ENCODE data around the gene PDS5A.

PDS5A gene

DNA sequence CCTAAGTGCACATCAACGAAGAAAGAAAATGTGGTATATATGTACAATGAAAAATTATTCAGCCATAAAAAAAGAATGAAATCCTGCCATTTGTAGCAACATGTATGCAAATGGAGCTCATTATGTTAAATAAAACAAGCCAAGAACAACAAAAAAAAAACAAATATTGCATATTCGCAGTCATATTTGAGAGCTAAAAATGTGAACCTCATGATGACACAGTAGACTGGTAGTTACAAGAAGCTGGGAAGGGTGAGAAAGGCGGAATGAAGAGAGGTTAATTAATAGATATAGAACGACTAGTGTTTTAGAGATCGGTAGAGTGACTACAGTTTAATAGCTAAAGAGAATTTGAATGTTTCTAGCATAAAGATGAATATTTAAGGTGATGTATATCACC is 89.2 kb downstream of the PDS5A start:
- TF ChIP-seq SIN3A (IDR thresholded peaks at IDR 0.05; ENCODE audit: borderline replicate concordance, insufficient read depth, low read length), result no peak
- no peak for TF ChIP-seq FOXP2 (optimal IDR thresholded peaks at IDR 0.05; ENCODE audit: borderline replicate concordance, extremely low read depth, extremely low read length, insufficient read depth)
- TF ChIP-seq, protein P1, sequence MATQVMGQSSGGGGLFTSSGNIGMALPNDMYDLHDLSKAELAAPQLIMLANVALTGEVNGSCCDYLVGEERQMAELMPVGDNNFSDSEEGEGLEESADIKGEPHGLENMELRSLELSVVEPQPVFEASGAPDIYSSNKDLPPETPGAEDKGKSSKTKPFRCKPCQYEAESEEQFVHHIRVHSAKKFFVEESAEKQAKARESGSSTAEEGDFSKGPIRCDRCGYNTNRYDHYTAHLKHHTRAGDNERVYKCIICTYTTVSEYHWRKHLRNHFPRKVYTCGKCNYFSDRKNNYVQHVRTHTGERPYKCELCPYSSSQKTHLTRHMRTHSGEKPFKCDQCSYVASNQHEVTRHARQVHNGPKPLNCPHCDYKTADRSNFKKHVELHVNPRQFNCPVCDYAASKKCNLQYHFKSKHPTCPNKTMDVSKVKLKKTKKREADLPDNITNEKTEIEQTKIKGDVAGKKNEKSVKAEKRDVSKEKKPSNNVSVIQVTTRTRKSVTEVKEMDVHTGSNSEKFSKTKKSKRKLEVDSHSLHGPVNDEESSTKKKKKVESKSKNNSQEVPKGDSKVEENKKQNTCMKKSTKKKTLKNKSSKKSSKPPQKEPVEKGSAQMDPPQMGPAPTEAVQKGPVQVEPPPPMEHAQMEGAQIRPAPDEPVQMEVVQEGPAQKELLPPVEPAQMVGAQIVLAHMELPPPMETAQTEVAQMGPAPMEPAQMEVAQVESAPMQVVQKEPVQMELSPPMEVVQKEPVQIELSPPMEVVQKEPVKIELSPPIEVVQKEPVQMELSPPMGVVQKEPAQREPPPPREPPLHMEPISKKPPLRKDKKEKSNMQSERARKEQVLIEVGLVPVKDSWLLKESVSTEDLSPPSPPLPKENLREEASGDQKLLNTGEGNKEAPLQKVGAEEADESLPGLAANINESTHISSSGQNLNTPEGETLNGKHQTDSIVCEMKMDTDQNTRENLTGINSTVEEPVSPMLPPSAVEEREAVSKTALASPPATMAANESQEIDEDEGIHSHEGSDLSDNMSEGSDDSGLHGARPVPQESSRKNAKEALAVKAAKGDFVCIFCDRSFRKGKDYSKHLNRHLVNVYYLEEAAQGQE (IDR thresholded peaks at IDR 0.05; ENCODE audit: insufficient read depth in 1 of 2, low read depth in 2 of 2, low read length in 2 of 2), result no peak
- TF ChIP-seq POLR2AphosphoS5 (IDR thresholded peaks at IDR 0.05; ENCODE audit: low read depth, low read length), result no peak
- no peak for TF ChIP-seq TAF1 (IDR thresholded peaks at IDR 0.05; ENCODE audit: borderline replicate concordance, insufficient read depth, low read length)

- TF ChIP-seq TAF1 (IDR thresholded peaks at IDR 0.05; ENCODE audit: borderline replicate concordance, insufficient read depth, low read length) (no peak), POLR2AphosphoS5 (IDR thresholded peaks at IDR 0.05; ENCODE audit: low read depth, low read length) (no peak), SIN3A (IDR thresholded peaks at IDR 0.05; ENCODE audit: borderline replicate concordance, insufficient read depth, low read length) (no peak), FOXP2 (optimal IDR thresholded peaks at IDR 0.05; ENCODE audit: borderline replicate concordance, extremely low read depth, extremely low read length, insufficient read depth) (no peak)
- TF ChIP-seq, protein P1 (IDR thresholded peaks at IDR 0.05; ENCODE audit: insufficient read depth in 1 of 2, low read depth in 2 of 2, low read length in 2 of 2), result no peak
Observed at GRCh38 chr4:39883646-39884045, 94.1 kb downstream of the PDS5A start.

GRCh38 chr4:39881789-39882188 is 95.9 kb downstream of the PDS5A start:
- TF ChIP-seq TAF1 (IDR thresholded peaks at IDR 0.05; ENCODE audit: borderline replicate concordance, insufficient read depth, low read length) (no peak), SIN3A (IDR thresholded peaks at IDR 0.05; ENCODE audit: borderline replicate concordance, insufficient read depth, low read length) (no peak), POLR2AphosphoS5 (IDR thresholded peaks at IDR 0.05; ENCODE audit: low read depth, low read length) (no peak), FOXP2 (optimal IDR thresholded peaks at IDR 0.05; ENCODE audit: borderline replicate concordance, extremely low read depth, extremely low read length, insufficient read depth) (no peak)
- TF ChIP-seq, protein P1 (IDR thresholded peaks at IDR 0.05; ENCODE audit: insufficient read depth in 1 of 2, low read depth in 2 of 2, low read length in 2 of 2), result no peak

- TF ChIP-seq SIN3A (IDR thresholded peaks at IDR 0.05; ENCODE audit: borderline replicate concordance, insufficient read depth, low read length) (no peak), TAF1 (IDR thresholded peaks at IDR 0.05; ENCODE audit: borderline replicate concordance, insufficient read depth, low read length) (no peak), FOXP2 (optimal IDR thresholded peaks at IDR 0.05; ENCODE audit: borderline replicate concordance, extremely low read depth, extremely low read length, insufficient read depth) (no peak), POLR2AphosphoS5 (IDR thresholded peaks at IDR 0.05; ENCODE audit: low read depth, low read length) (no peak)
- TF ChIP-seq, protein P1 (IDR thresholded peaks at IDR 0.05; ENCODE audit: insufficient read depth in 1 of 2, low read depth in 2 of 2, low read length in 2 of 2), result no peak
Observed at GRCh38 chr4:39877971-39878370, 99.7 kb downstream of the PDS5A start.

- TF ChIP-seq POLR2AphosphoS5 (IDR thresholded peaks at IDR 0.05; ENCODE audit: low read depth, low read length) (no peak), FOXP2 (optimal IDR thresholded peaks at IDR 0.05; ENCODE audit: borderline replicate concordance, extremely low read depth, extremely low read length, insufficient read depth) (no peak), TAF1 (IDR thresholded peaks at IDR 0.05; ENCODE audit: borderline replicate concordance, insufficient read depth, low read length) (no peak), SIN3A (IDR thresholded peaks at IDR 0.05; ENCODE audit: borderline replicate concordance, insufficient read depth, low read length) (no peak)
- TF ChIP-seq, protein P1 (IDR thresholded peaks at IDR 0.05; ENCODE audit: insufficient read depth in 1 of 2, low read depth in 2 of 2, low read length in 2 of 2), result no peak
Observed at GRCh38 chr4:39873823-39874222, 103.9 kb downstream of the PDS5A start.

Measured in PFSK-1 (cell line).